Thoracic aorta (tissue), 2 donors: Measurements from ENCODE around the gene TTC39A. TPM values are rescaled to one million over a fixed set of nuclear protein-coding genes. Genes with fewer than 3 reads are reported as not detected.

Source experiments
- ATAC-seq: fragments of 150-250 bp; one replicate; pipeline ENCODE4 v1.8.0; 2017; ENCODE audit warnings: low read depth; ENCODE audit not compliant: insufficient number of reproducible peaks, low FRiP score
- DNase-seq: peaks from one replicate; pipeline ENCODE4 v3.0.0-alpha.2; 2020; ENCODE audit warnings: low spot score
- H3K27ac ChIP-seq, 2 donors: fragments of 200-600 bp; sonication (generic); 1 replicate in 1 of 2; 2 replicates in 1 of 2; pipeline ENCODE4 v1.5.1; 2016; ENCODE audit warnings: mild to moderate bottlenecking in 2 of 2, moderate library complexity in 2 of 2
- H3K27me3 ChIP-seq: fragments of 200-600 bp; sonication (generic); replicated peaks from 2 replicates; pipeline ENCODE4 v1.6.0; 2016; ENCODE audit warnings: mild to moderate bottlenecking; ENCODE audit not compliant: insufficient read depth
- H3K36me3 ChIP-seq: fragments of 200-600 bp; sonication (generic); one replicate; pipeline ENCODE4 v1.5.1; 2016
- H3K4me1 ChIP-seq, 2 donors: fragments of 200-600 bp; sonication (generic); 1 replicate in 1 of 2; 2 replicates in 1 of 2; pipeline versions ENCODE4 v1.5.1 to v1.6.0; 2016; ENCODE audit warnings: low read depth in 2 of 2, mild to moderate bottlenecking in 1 of 2; ENCODE audit not compliant: control insufficient read depth in 1 of 2
- H3K4me3 ChIP-seq: fragments of 200-600 bp; sonication (generic); 2 replicates; pipeline ENCODE4 v1.5.1; 2016; ENCODE audit warnings: mild to moderate bottlenecking
- H3K9me3 ChIP-seq: fragments of 200-600 bp; sonication (generic); 2 replicates; pipeline ENCODE4 v1.5.1; 2016
- CTCF ChIP-seq: fragments of 200-600 bp; sonication (generic); IDR thresholded peaks from one replicate; pipeline ENCODE4 v1.5.1; 2019; ENCODE audit warnings: antibody characterized with exemption
- total RNA-seq, 2 donors: library from RNA; depleted of rRNA; stranded (reverse); fragments of >200 nt; gene quantifications; one replicate each; pipeline versions ENCODE4 v1.1.0 to v1.2.3, GENCODE V29; 2016

Gene TTC39A
- total RNA-seq, 2 donors from 2014 or later: 1.2 to 4.0 TPM

DNA sequence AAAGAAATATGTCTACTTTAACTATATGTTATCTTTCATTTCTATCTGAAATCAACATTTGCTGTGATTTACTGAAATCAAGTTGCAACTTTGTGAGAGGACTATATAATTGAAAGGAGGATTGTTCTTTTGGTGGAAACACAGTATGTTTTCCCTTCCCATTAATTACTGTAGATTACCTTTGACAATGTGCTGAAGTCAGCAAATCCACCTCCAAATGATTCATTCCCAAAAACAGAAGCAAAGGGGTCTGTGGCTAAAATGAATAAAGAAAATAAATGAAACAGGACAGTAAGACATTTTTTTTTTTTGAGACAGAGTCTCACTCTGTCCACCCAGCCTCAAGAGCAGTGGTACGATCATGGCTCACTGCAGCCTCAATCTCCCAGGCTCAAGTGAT is 35.4 kb upstream of the TTC39A start:
- no peak for TF ChIP-seq CTCF
- H3K27me3 ChIP-seq: no peaks in the 10 kb centered on the region
- ATAC-seq: no peak
- no peak for DNase-seq
- H3K4me3 ChIP-seq: no peak overlapping the region
- no peak overlapping the region for H3K27ac ChIP-seq
- peaks cover 17% of the 10 kb centered on the region for H3K36me3 ChIP-seq
- H3K4me1 ChIP-seq: no peaks in the 10 kb centered on the region
- H3K9me3 ChIP-seq: no peaks in the 10 kb centered on the region

DNA sequence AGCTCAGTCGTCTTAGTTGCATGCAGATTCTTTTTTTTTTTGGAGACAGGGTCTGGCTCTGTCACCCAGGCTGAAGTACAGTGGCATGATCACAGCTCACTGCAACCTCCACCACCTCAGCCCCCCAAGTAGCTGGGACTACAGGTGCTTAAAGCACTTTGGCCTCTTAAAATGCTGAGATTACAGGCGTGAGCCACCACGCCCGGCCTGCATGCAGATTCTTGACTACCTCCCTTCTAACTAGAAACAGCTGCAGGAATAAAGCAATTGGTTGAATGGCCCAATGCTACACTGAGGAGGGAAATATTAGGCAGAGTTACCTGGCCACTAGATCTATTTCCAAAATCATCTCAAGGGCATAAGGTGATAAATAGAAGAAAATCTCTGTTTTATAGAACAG is 29.5 kb upstream of the TTC39A start:
- ATAC-seq (no peak), DNase-seq (no peak)
- no peaks in the 10 kb centered on the region for H3K9me3 ChIP-seq
- H3K36me3 ChIP-seq: peaks cover 15% of the 10 kb centered on the region
- TF ChIP-seq CTCF: no peak
- H3K4me1 ChIP-seq: no peaks in the 10 kb centered on the region
- no peak overlapping the region for H3K27ac ChIP-seq
- H3K4me3 ChIP-seq: no peak overlapping the region
- H3K27me3 ChIP-seq: no peaks in the 10 kb centered on the region

DNA sequence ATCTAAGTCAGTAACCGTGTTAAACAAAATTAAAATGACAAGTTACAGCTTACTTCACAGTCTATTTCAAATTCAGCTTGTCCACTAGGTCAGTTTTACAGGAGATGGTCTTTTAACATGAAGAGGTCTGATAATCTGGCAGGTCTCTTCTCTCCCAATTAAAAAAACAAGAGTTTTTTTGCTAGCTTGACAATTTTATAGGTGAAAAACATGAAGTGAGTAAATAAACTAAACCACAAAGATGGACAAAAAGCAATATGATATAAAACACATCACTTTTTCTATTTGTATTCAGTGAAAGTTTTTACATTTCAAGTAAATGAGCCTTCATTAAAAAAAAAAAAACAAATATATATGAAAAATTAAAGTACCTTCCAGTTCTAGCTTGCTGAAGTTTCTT is 25.0 kb upstream of the TTC39A start:
- no peak for TF ChIP-seq CTCF
- H3K4me3 ChIP-seq: no peak overlapping the region
- no peak for DNase-seq
- no peaks in the 10 kb centered on the region for H3K9me3 ChIP-seq
- H3K27me3 ChIP-seq: no peaks in the 10 kb centered on the region
- H3K4me1 ChIP-seq: no peaks in the 10 kb centered on the region
- no peak overlapping the region for H3K27ac ChIP-seq
- peaks cover 21% of the 10 kb centered on the region for H3K36me3 ChIP-seq
- ATAC-seq: no peak

DNA sequence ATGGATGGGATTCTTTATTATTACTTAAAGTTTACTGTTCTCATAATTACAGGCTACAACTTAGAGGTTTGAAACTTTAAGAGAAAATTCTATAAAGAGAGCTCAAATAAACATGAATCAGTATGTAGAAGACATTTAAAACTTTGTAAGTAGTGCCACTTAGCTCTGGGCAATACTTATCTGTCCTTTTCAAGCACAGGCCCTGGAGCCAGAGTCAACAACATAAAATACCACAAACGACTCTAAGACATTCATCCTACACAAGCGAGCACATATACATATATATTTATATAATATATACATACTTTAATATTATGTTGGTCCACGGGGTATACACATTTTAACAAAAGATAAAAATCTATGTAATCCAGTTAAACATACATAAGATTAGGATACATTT is 24.1 kb upstream of the TTC39A start:
- Histone ChIP-seq H3K4me1 (no peaks in the 10 kb centered on the region), H3K9me3 (no peaks in the 10 kb centered on the region), H3K4me3 (no peak overlapping the region), H3K36me3 (peaks cover 18% of the 10 kb centered on the region), H3K27me3 (no peaks in the 10 kb centered on the region), H3K27ac (no peak overlapping the region)
- DNase-seq (no peak), ATAC-seq (no peak)
- TF ChIP-seq CTCF: no peak

DNA sequence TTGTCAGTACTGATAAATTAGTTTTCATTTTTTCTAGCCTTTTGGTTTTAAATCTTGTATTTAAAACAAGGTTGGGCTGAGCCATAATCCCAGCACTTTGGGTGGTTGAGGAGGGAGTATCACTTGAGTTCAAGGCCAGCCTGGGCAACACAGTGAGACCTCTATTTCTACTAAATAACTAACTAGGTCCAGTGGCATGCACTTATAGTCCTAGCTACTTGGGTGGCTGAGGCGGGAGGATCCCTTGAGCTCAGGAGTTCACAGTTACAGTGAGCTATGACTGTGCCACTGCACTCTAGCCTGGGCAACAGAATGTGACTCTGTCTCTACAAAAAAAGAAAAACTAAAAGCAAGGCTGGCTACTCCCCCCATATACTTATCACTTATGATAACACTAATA is 21.5 kb upstream of the TTC39A start:
- no peak for ATAC-seq
- no peak for DNase-seq
- no peak overlapping the region for H3K4me3 ChIP-seq

More for the DNA sequence above, 21.5 kb upstream of the TTC39A start:
- TF ChIP-seq CTCF: no peak
- H3K9me3 ChIP-seq: no peaks in the 10 kb centered on the region
- peaks cover 18% of the 10 kb centered on the region for H3K36me3 ChIP-seq
- no peaks in the 10 kb centered on the region for H3K27me3 ChIP-seq
- no peaks in the 10 kb centered on the region for H3K4me1 ChIP-seq
- no peak overlapping the region for H3K27ac ChIP-seq
